IgD-negative memory B cell (primary cell): ENCODE results near the gene ALKBH8. TPM values are rescaled to one million over a fixed set of nuclear protein-coding genes. Genes with fewer than 3 reads are reported as not detected.
"Not testable (repeated sequence)": the region's sequence is repeated elsewhere in the genome, so short reads cannot be mapped to it uniquely, and the experiment has no call there.

ENCODE experiments used
- H3K27ac Mint-ChIP-seq, 3 donors: one replicate each; pipeline ENCODE4 v1.8.0; 2020 to 2022; ENCODE audit warnings: mild to moderate bottlenecking in 3 of 3, mixed read lengths in 3 of 3, moderate library complexity in 1 of 3
- H3K27me3 Mint-ChIP-seq: one replicate; pipeline ENCODE4 v1.8.0; 2021; ENCODE audit warnings: mixed read lengths
- H3K36me3 Mint-ChIP-seq: one replicate; pipeline ENCODE4 v1.8.0; 2020; ENCODE audit warnings: mild to moderate bottlenecking, mixed read lengths
- H3K4me1 Mint-ChIP-seq, 3 donors: one replicate each; pipeline ENCODE4 v1.8.0; 2020 to 2022; ENCODE audit warnings: mixed read lengths in 3 of 3, mild to moderate bottlenecking in 1 of 3
- H3K4me3 Mint-ChIP-seq, 4 donors: one replicate each; pipeline ENCODE4 v1.8.0; 2020 to 2022; ENCODE audit warnings: mild to moderate bottlenecking in 4 of 4, mixed read lengths in 4 of 4, moderate library complexity in 3 of 4
- H3K9me3 Mint-ChIP-seq, 3 donors: one replicate each; pipeline ENCODE4 v1.8.0; 2020 to 2021; ENCODE audit warnings: mixed read lengths in 3 of 3, mild to moderate bottlenecking in 1 of 3
- polyA plus RNA-seq: library from polyadenylated mRNA; unstranded; fragments of 300-500 nt; fragmentation: Illumina TruSeq; gene quantifications from one replicate; pipeline ENCODE4 v1.2.3, GENCODE V29; 2021

ALKBH8 gene
- polyA plus RNA-seq, 1 donor from 2014 or later, result 11.5 TPM

DNA sequence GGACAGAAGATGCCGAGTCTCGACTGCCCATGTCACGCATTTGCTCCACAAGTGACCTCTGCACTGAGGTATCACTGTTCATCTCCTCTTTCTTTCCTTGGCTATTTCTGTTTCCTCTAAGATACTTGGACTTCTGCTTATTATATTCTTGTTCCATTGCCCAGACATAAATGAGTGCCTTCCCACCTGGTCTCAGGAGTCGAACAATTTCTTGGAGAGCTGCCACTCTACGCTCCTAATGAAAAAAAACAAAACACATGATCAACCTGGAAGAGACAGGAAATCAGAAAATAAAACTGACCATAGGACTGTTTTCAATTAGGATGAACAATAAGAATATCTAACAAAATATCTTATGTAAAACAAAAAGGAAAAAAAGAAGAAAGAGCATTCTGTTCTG, 60.6 kb downstream of the ALKBH8 start:
- H3K4me3 Mint-ChIP-seq, result no peak overlapping the region
- H3K9me3 Mint-ChIP-seq, result peaks cover 3 to 18% (median 5%) of the 10 kb centered on the region in 3 donors
- no peaks in the 10 kb centered on the region for H3K27me3 Mint-ChIP-seq
- peaks cover 35% of the 10 kb centered on the region for H3K36me3 Mint-ChIP-seq
- no peak overlapping the region for H3K27ac Mint-ChIP-seq
- H3K4me1 Mint-ChIP-seq, result no peaks in the 10 kb centered on the region

DNA sequence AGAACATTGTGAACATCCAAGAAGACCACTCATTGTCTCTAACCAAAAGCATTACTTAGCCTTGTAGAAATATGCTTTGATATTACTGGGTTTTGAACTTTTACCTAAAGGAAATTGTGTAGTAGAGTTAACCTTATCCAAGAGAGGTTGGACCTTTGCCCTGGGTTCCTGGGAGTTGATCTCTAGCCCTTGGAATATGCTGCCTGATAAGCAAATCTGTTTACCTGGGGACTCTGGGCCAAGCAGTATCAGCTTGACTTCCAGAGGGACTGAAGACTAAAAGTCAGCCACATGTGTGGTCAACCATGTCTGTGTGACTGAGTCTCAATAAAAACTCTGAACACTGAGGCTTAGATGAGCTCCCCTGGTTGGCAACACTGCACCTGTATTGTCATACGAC, 63.8 kb downstream of the ALKBH8 start:
- H3K27me3 Mint-ChIP-seq, result no peaks in the 10 kb centered on the region
- no peak overlapping the region for H3K4me3 Mint-ChIP-seq
- no peaks in the 10 kb centered on the region for H3K4me1 Mint-ChIP-seq
- peaks cover 33% of the 10 kb centered on the region for H3K36me3 Mint-ChIP-seq
- no peak overlapping the region for H3K27ac Mint-ChIP-seq
- H3K9me3 Mint-ChIP-seq, result peaks cover 3 to 21% (median 5%) of the 10 kb centered on the region in 3 donors

DNA sequence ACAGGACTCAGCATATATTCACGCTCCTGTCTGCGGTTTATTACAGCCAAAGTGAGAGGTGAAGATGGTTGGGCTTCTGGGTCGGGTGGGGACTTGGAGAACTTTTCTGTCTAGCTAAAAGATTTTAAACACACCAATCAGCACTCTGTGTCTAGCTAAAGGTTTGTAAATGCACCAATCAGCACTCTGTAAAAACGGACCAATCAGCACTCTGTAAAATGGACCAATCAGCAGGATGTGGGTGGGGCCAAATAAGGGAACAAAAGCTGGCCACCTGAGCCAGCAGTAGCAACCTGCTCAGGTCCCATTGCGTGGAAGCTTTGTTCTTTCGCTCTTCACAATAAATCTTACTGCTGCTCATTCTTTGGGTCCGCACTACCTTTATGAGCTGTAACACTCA, 68.2 kb downstream of the ALKBH8 start:
- H3K36me3 Mint-ChIP-seq, result peaks cover 18% of the 10 kb centered on the region
- peaks cover under 1 to 15% (median 2%) of the 10 kb centered on the region in 3 donors for H3K9me3 Mint-ChIP-seq
- not testable (repeated sequence) for H3K4me3 Mint-ChIP-seq, H3K27ac Mint-ChIP-seq, H3K27me3 Mint-ChIP-seq, H3K4me1 Mint-ChIP-seq

DNA sequence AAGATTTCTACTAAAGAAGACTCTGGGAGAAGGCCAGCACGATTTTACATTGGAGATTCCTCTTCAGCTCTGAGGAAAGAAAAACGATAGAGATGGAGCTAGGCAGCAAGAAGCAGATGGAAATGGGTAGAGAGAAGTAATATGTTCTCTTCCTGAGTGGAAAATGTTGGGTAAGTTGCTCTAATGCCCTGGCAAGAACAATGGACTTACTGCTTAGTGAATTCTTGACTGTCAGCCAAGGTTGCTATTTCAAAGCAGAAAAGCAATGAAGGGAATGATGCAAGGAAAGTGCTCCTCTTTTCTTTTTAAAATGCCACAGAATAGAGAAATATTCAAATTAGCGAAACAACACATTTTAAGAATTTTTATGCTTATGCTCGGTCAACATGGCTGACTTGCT, 69.5 kb downstream of the ALKBH8 start:
- Mint-ChIP-seq H3K36me3 (peaks cover 7% of the 10 kb centered on the region), H3K4me3 (no peak overlapping the region), H3K9me3 (peaks cover 0 to 7% (median 2%) of the 10 kb centered on the region in 3 donors), H3K27me3 (no peaks in the 10 kb centered on the region), H3K4me1 (no peaks in the 10 kb centered on the region), H3K27ac (peak overlapping the region in 2 of 3 donors; percentile 64 to 75)

DNA sequence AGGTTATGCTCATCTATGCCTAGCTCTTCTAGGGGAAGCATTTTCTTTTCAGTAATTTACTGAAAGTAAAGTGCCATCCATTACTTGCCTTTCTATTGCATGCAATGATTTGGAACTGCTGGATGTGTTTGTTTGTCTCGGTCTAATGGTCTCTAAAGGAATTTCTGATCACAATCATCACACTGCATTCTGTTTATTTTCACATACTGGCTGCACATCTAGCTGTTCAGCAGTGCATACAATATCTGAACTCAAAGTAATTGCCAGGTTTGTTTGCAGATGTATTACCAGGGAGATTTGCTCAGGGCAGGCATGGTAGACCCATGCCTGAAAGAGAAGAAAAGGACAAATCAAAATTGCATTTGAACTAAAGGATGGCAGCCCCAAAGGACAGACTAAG, 71.5 kb downstream of the ALKBH8 start:
- no peak overlapping the region for H3K27ac Mint-ChIP-seq
- H3K27me3 Mint-ChIP-seq, result no peaks in the 10 kb centered on the region
- no peak overlapping the region for H3K4me3 Mint-ChIP-seq

DNA sequence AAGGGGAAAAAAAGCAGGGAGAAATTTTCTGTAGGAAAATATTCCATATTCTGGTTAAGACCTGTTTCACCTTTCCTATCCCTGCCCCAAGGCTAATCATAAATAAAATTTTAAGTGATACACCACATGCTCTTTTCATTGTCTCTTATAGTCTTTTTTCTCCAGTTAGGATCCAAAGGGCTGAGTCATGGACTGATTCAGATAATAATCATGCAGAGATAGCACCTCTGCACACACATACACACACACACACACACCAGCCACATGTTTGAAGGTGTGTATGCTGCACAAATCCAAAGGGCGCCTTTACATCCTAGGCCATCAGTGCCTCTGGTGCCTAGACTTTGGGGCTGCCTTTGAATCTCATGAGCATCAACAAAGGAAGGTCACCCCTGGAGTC, 72.4 kb downstream of the ALKBH8 start:
- no peak overlapping the region for H3K27ac Mint-ChIP-seq
- peaks cover 4% of the 10 kb centered on the region for H3K36me3 Mint-ChIP-seq
- H3K27me3 Mint-ChIP-seq, result peaks cover 4% of the 10 kb centered on the region
- no peaks in the 10 kb centered on the region for H3K4me1 Mint-ChIP-seq
- no peak overlapping the region for H3K4me3 Mint-ChIP-seq
- H3K9me3 Mint-ChIP-seq, result peaks cover 0 to 9% (median 5%) of the 10 kb centered on the region in 3 donors

More for the DNA sequence above, 71.5 kb downstream of the ALKBH8 start:
- no peaks in the 10 kb centered on the region for H3K4me1 Mint-ChIP-seq
- H3K9me3 Mint-ChIP-seq, result peaks cover 0 to 4% (median 2%) of the 10 kb centered on the region in 3 donors
- peaks cover 4% of the 10 kb centered on the region for H3K36me3 Mint-ChIP-seq

DNA sequence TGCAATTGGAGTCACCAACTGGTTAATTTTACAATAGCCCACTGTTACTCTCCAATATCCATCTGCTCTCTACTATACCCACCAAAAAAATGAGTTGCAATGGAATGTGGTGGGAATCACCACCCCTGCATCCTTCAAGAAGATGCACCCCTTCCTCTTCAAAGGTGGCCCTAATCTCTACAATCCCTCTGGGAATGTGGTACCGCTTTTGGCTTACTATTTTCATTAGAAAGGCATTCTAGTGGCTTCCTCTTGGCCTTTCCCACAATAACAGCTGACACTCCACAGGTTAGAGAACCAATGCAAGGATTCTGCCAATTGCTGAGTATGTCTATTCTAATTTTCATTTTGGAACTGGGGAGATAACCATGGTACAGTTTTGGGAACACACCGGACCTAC, 74.7 kb downstream of the ALKBH8 start:
- H3K9me3 Mint-ChIP-seq, result peaks cover 0 to 6% (median 5%) of the 10 kb centered on the region in 3 donors
- H3K36me3 Mint-ChIP-seq, result no peaks in the 10 kb centered on the region
- no peak overlapping the region for H3K4me3 Mint-ChIP-seq
- peaks cover 4% of the 10 kb centered on the region for H3K27me3 Mint-ChIP-seq
- H3K4me1 Mint-ChIP-seq, result no peaks in the 10 kb centered on the region
- H3K27ac Mint-ChIP-seq, result no peak overlapping the region

DNA sequence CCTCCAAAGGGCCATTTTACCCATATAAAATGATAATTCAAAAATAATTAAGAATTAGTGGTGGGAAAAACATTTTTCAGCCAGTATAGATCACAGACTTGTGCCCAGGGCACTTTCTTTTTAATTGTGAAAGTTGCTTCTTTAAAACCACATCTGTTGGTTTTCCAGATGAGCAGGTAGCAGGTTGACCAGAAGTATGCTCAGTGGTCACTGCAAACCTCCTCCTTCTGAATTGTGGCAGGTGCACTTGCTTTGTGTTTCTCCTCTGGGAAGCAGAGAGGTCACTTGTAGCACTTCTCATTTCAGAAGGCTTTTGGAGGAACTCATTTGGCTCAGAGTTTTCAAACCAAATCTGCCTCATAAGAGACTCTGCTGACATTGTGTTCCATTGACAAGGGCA, 83.3 kb downstream of the ALKBH8 start:
- Mint-ChIP-seq H3K9me3 (peaks cover 0 to 2% (median 0%) of the 10 kb centered on the region in 3 donors), H3K27me3 (no peaks in the 10 kb centered on the region), H3K36me3 (no peaks in the 10 kb centered on the region), H3K4me3 (no peak overlapping the region), H3K4me1 (no peaks in the 10 kb centered on the region), H3K27ac (no peak overlapping the region)

DNA sequence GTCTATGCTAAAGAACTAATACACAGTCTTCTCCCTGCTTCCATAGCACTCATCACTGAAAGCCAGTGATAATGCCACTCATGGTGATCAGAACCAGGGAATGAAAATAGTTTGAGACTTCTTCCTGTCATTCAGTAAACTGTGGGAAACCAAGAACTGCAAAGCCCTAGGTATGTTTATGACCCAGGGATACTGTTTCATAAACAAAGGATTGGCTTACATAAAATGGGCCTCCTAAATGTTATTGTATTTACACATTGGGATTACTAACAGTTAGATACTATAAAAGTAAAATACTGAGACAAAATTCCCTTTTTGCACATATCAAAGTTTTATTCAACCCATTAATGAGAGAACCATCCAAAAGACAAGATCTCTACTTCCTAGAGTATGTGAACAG, 86.6 kb downstream of the ALKBH8 start:
- Mint-ChIP-seq H3K36me3 (no peaks in the 10 kb centered on the region), H3K9me3 (no peaks in the 10 kb centered on the region), H3K27ac (no peak overlapping the region), H3K4me1 (no peaks in the 10 kb centered on the region), H3K27me3 (peaks cover 18% of the 10 kb centered on the region), H3K4me3 (no peak overlapping the region)

DNA sequence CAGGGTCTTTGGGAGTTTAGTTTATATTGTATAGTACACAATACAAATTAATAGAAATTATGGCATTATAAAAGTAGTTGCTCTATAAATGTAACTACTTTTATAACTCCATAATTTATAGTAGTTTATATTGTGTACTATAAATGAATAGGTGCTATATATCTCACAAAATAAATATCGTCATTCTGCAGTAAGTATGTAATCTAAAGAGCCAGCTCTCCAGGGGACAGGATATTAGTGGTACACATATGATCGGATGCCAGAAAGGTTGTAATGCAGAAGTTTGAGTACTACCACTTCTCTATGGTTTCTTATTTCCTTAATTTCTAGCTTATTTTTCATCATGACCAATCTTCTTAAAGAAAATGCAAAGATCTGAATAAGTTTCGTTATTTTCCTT, 87.7 kb downstream of the ALKBH8 start:
- peaks cover 18% of the 10 kb centered on the region for H3K27me3 Mint-ChIP-seq
- H3K9me3 Mint-ChIP-seq, result no peaks in the 10 kb centered on the region
- no peaks in the 10 kb centered on the region for H3K36me3 Mint-ChIP-seq
- H3K27ac Mint-ChIP-seq, result no peak overlapping the region
- H3K4me1 Mint-ChIP-seq, result no peaks in the 10 kb centered on the region
- H3K4me3 Mint-ChIP-seq, result no peak overlapping the region

DNA sequence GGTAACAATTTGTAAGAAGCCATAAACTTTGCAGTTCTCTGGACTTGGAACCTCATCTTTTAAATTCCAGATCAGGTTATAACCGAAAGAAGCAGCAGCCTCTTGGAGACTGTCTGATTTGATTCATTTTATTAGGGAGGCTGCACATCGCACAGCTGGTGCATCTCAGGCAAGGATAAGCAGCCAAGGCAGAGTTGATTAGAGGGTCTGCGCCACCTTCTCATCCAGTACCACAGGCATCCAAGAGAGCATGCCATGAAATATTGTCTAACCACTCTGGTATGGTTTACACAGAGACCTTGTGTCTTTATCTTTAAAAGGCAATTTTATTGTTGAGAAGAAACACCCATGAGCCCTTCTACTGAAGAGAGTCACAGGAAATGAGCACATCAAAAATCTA, 91.7 kb downstream of the ALKBH8 start:
- Mint-ChIP-seq H3K27ac (no peak overlapping the region), H3K36me3 (no peaks in the 10 kb centered on the region), H3K4me3 (peak overlapping the region in 1 of 4 donors; percentile 17), H3K9me3 (no peaks in the 10 kb centered on the region), H3K27me3 (peaks cover 23% of the 10 kb centered on the region), H3K4me1 (no peaks in the 10 kb centered on the region)

DNA sequence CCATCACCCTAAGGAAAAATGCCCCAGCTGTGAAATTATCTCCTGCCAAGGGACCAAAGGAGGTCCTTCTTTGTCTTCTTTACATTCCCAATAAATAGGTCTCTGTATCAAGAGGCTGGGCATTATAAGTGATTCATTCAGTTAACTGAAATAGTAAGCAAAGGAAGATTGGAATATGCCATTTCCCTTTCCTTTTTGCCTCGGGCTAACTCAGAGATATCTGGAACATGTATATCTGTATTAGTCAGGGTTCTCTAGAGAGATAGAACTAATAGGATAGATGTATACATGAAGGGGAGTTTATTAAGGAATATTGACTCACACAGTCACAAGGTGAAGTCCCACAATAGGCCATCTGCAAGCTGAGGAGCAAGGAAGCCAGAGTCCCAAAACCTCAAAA, 92.6 kb downstream of the ALKBH8 start:
- Mint-ChIP-seq H3K27me3 (peaks cover 27% of the 10 kb centered on the region), H3K9me3 (no peaks in the 10 kb centered on the region), H3K4me1 (no peaks in the 10 kb centered on the region), H3K36me3 (no peaks in the 10 kb centered on the region), H3K27ac (no peak overlapping the region), H3K4me3 (no peak overlapping the region)

DNA sequence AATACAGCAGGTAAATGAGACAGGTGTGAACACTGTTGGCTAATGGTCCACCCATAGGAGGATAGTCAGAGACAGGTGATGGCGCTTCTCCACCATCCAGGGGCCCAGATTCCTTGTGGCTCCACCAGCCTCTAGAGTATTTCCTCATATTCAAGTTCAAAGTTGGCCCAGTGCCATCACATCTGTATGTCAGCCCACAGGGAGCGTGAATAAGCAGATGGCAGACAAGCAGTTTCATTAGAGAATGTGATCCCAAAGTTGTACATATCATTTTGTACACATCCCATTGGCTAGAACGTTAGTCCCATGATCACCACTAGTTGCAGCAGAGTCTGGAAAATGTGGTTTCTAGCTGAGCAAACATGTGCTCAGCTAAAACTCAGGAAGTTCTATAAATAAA, 96.9 kb downstream of the ALKBH8 start:
- Mint-ChIP-seq H3K4me3 (no peak overlapping the region), H3K36me3 (no peaks in the 10 kb centered on the region), H3K27me3 (peaks cover 18% of the 10 kb centered on the region), H3K9me3 (peaks cover 3 to 4% (median 4%) of the 10 kb centered on the region in 3 donors), H3K27ac (no peak overlapping the region), H3K4me1 (no peaks in the 10 kb centered on the region)

DNA sequence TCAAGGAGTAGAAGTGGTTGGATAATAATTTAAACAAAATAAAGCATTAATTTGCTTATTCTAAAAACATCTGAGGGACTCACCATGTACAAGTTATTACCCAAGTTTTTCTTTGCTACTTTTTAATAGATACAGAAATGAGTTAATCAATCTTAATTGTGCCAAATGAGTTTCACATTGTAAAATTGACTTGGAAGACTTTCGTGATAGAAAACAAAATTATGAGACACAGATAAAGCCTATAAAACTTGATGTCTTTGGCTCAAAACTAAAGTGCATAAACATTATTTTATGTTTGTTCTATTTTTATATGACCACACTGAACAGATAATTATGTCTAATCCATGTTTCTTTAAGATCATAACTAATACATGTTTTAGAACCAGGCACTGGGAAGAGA, 97.8 kb downstream of the ALKBH8 start:
- Mint-ChIP-seq H3K4me1 (no peaks in the 10 kb centered on the region), H3K27me3 (peaks cover 22% of the 10 kb centered on the region), H3K36me3 (no peaks in the 10 kb centered on the region), H3K27ac (no peak overlapping the region), H3K9me3 (peaks cover 7 to 8% (median 7%) of the 10 kb centered on the region in 3 donors), H3K4me3 (no peak overlapping the region)

DNA sequence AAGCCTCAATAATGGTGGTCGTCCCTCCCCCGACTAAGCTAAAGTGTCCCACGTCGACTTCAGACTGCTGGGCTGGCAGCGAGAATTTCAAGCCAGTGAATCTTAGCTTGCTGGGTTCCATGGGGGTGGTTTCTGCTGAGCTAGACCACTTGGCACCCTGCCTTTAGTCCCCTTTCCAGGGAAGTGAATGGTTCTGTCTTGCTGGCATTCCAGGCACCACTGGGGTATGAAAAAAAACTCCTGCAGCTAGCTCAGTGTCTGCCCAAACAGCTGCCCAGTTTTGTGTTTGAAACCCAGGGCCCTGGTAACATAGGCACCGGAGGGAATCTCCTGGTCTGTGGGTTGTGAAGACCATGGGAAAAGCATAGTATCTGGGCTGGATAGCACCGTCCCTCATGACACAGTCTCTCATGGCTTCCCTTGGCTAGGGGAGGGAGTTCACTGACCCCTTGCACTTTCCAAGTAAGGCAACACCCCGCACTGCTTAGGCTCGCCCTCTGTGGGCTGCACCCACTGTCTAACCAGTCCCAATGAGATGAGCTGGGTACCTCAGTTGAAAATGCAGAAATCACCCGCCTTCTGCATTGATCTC, 99.2 kb downstream of the ALKBH8 start:
- not testable (repeated sequence) for H3K27ac Mint-ChIP-seq, H3K9me3 Mint-ChIP-seq, H3K36me3 Mint-ChIP-seq, H3K4me3 Mint-ChIP-seq, H3K4me1 Mint-ChIP-seq
- H3K27me3 Mint-ChIP-seq, result peaks cover 21% of the 10 kb centered on the region

DNA sequence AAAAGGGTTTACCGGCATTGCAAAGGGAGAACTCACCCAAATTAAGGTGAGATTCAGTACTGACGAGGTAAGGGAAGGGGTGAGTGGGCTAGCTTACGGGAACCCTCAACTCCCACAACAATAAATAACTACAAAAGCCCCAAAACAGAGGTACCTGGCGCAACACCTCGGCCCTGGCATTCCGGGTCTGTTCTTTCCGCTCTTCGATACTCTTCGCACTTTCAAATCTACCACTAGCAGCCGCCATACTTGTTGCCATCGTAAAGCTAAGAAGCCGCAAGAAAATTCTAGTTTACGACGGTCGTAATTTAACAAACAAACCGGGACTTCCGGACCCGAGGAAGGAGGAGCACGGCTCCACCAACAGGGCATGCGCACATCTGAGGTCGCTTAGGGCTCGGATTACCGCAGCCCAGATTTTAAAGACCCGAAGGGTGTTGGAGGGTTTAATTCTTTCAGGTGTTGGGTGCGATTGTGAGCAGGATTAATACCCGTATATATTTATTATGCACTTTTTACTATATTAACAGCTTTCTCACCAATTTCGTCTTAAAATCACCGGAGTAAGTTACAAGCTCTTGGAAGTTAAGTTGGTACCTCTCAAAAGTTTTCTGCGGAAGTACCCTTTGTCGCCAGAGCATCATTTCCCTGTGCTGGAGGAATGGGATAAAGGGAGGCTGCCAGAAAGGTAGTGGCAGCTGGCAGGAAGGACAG, 107.8 kb downstream of the ALKBH8 start, which contains the start of gene CWF19L2:
Gene CWF19L2, minus strand, starts transcription at position 268 of the 714 bp plus-strand sequence. Its CDS starts 9 bp downstream, at position 259.
- Mint-ChIP-seq H3K27me3 (no peaks in the 10 kb centered on the region), H3K27ac (peak within 1 kb of the TSS; percentile 93 to 97 (median 95)), H3K4me3 (peak within 1 kb of the TSS; percentile 87 to 99 (median 95)), H3K4me1 (peaks cover 13 to 29% (median 17%) of the 10 kb centered on the region in 3 donors), H3K36me3 (no peaks in the 10 kb centered on the region), H3K9me3 (peaks cover 0 to under 1% (median 0%) of the 10 kb centered on the region in 3 donors)
